Mesothelial cell of epicardium (in vitro differentiated cells): ENCODE data around the gene OR10S1. TPM values are rescaled to one million over a fixed set of nuclear protein-coding genes. Genes with fewer than 3 reads are reported as not detected.

Experiments used
- DNase-seq, 2 experiments: peaks; one replicate each; pipeline ENCODE4 v3.0.0; 2021; ENCODE audit warnings: low spot score in 2 of 2; ENCODE audit not compliant: unreplicated experiment in 2 of 2
- H3K27ac Mint-ChIP-seq: 2 replicates; pipeline ENCODE4 v1.8.0; 2021; ENCODE audit warnings: mixed read lengths
- H3K27me3 Mint-ChIP-seq: 2 replicates; pipeline ENCODE4 v1.8.0; 2021; ENCODE audit warnings: low read depth, mixed read lengths
- H3K36me3 Mint-ChIP-seq: 2 replicates; pipeline ENCODE4 v1.8.0; 2021; ENCODE audit warnings: mixed read lengths
- H3K4me1 Mint-ChIP-seq: 2 replicates; pipeline ENCODE4 v1.8.0; 2021; ENCODE audit warnings: mixed read lengths
- H3K4me3 Mint-ChIP-seq: 2 replicates; pipeline ENCODE4 v1.8.0; 2021; ENCODE audit warnings: mild to moderate bottlenecking, moderate library complexity, mixed read lengths
- H3K9me3 Mint-ChIP-seq: 2 replicates; pipeline ENCODE4 v1.8.0; 2021; ENCODE audit warnings: mixed read lengths
- CTCF ChIP-seq: fragments of 200-600 bp; sonication (generic); IDR thresholded peaks from one replicate; pipeline ENCODE4 v1.5.0; 2021; ENCODE audit warnings: antibody characterized with exemption; ENCODE audit not compliant: unreplicated experiment
- total RNA-seq: library from RNA; stranded (reverse); gene quantifications from 3 replicates; pipeline ENCODE4 v1.2.1, GENCODE V29; 2021

OR10S1 gene
- total RNA-seq, 1 donor from 2014 or later = not detected

- Mint-ChIP-seq H3K4me3 (no peak overlapping the region), H3K4me1 (no peaks in the 10 kb centered on the region), H3K9me3 (no peaks in the 10 kb centered on the region), H3K27me3 (peaks cover 18% of the 10 kb centered on the region), H3K27ac (no peak overlapping the region), H3K36me3 (no peaks in the 10 kb centered on the region)
- no peak for DNase-seq
- no peak for TF ChIP-seq CTCF
These were observed 35.2 kb downstream of the OR10S1 start for GRCh38 chr11:123942413-123942812.

- no peak for DNase-seq
- Mint-ChIP-seq H3K36me3 (no peaks in the 10 kb centered on the region), H3K27me3 (peaks cover 15% of the 10 kb centered on the region), H3K4me3 (no peak within 1 kb of the TSS), H3K9me3 (no peaks in the 10 kb centered on the region), H3K4me1 (no peaks in the 10 kb centered on the region), H3K27ac (no peak within 1 kb of the TSS)
- no peak for TF ChIP-seq CTCF
These were observed 38.3 kb downstream of the OR10S1 start, which contains the start of gene OR4D5 for GRCh38 chr11:123939317-123939716. Gene OR4D5, plus strand, starts transcription at chr11:123939617. Its CDS starts 0 bp downstream, at chr11:123939617.

Other genes with a start within 250 kb of the OR10S1 start
- 19.4 to 23.4 TPM (median 23.3 TPM) in 3 replicates for gene ZNF202, start 236.1 kb downstream of the OR10S1 start, total RNA-seq
- gene OR6X1, start 223.3 kb downstream of the OR10S1 start, total RNA-seq = not detected in 3 replicates
- not detected in 3 replicates for gene OR6M1, start 171.4 kb downstream of the OR10S1 start, total RNA-seq
- gene TMEM225, start 92.1 kb downstream of the OR10S1 start, total RNA-seq = not detected in 3 replicates
- 0.07 to 0.20 TPM (median 0.11 TPM) in 3 replicates for gene OR8D4, start 75.6 kb downstream of the OR10S1 start, total RNA-seq
- gene OR4D5, start 38.2 kb downstream of the OR10S1 start, total RNA-seq = not detected in 3 replicates
- not detected in 3 replicates for gene OR6T1, start 33.9 kb downstream of the OR10S1 start, total RNA-seq
- gene OR10G6, start 17.4 kb upstream of the OR10S1 start, total RNA-seq = not detected in 3 replicates
- not detected in 3 replicates for gene OR10G4, start 35.2 kb upstream of the OR10S1 start, total RNA-seq
- gene OR10G9, start 45.2 kb upstream of the OR10S1 start, total RNA-seq = not detected in 3 replicates
- gene OR10G8, start 49.0 kb upstream of the OR10S1 start, total RNA-seq = not detected in 3 replicates
- not detected in 3 replicates for gene OR10G7, start 63.5 kb upstream of the OR10S1 start, total RNA-seq
- gene VWA5A, start 137.7 kb upstream of the OR10S1 start, total RNA-seq = 13.4 to 14.2 TPM (median 14.2 TPM) in 3 replicates
- not detected in 3 replicates for gene OR10D3, start 205.6 kb upstream of the OR10S1 start, total RNA-seq